Omental fat pad (tissue), 4 donors: ENCODE data around the gene TMEM178B. TPM values are rescaled to one million over a fixed set of nuclear protein-coding genes. Genes with fewer than 3 reads are reported as not detected.

Experiments
- ATAC-seq: fragments of 150-250 bp; one replicate; pipeline ENCODE4 v1.9.1; 2016; ENCODE audit warnings: mild to moderate bottlenecking, moderate library complexity; ENCODE audit not compliant: low FRiP score
- DNase-seq: peaks from one replicate; pipeline ENCODE4 v3.0.0-alpha.2; 2019; ENCODE audit warnings: low spot score
- CTCF ChIP-seq, 3 donors: fragments of 450-650 bp; IDR thresholded peaks; one replicate each; pipeline ENCODE4 v1.5.1; 2016 to 2017; ENCODE audit warnings: antibody characterized with exemption in 3 of 3, mild to moderate bottlenecking in 3 of 3, moderate library complexity in 2 of 3
- total RNA-seq, 4 donors: library from RNA; depleted of rRNA; stranded (reverse); fragments of >200 nt; gene quantifications; one replicate each; pipeline ENCODE4 v1.1.0, GENCODE V29; 2016

Gene TMEM178B
- total RNA-seq, 4 donors from 2014 or later: 0.50 to 1.3 (median 0.81) TPM

GRCh38 chr7:141497391-141497790 is 423.5 kb downstream of the TMEM178B start:
- no peak for DNase-seq
- TF ChIP-seq CTCF (IDR thresholded peaks at IDR 0.05): no peak
- ATAC-seq: no peak

GRCh38 chr7:141500608-141501007 is 426.7 kb downstream of the TMEM178B start:
- ATAC-seq (no peak), DNase-seq (no peak)
- TF ChIP-seq CTCF (IDR thresholded peaks at IDR 0.05): no peak

GRCh38 chr7:141501451-141501850 is 427.6 kb downstream of the TMEM178B start:
- DNase-seq: no peak
- no peak for TF ChIP-seq CTCF (IDR thresholded peaks at IDR 0.05)
- no peak for ATAC-seq

- TF ChIP-seq CTCF (IDR thresholded peaks at IDR 0.05): no peak
- no peak for ATAC-seq
These were observed 437.4 kb downstream of the TMEM178B start for GRCh38 chr7:141511316-141511675.

GRCh38 chr7:141511676-141512396 is 438.0 kb downstream of the TMEM178B start:
- no peak for ATAC-seq
- TF ChIP-seq CTCF (IDR thresholded peaks at IDR 0.05): no peak
- DNase-seq: no peak

More at GRCh38 chr7:141511316-141511675, 437.4 kb downstream of the TMEM178B start:
- DNase-seq: no peak

GRCh38 chr7:141512597-141512996 is 438.7 kb downstream of the TMEM178B start:
- no peak for ATAC-seq
- TF ChIP-seq CTCF (IDR thresholded peaks at IDR 0.05): no peak
- DNase-seq: no peak

- no peak for TF ChIP-seq CTCF (IDR thresholded peaks at IDR 0.05)
- DNase-seq (no peak), ATAC-seq (no peak)
These were observed 439.9 kb downstream of the TMEM178B start for GRCh38 chr7:141513720-141514119.
